Stomach (tissue), 4 donors: ENCODE measurements around the gene ANKRD28.
"Not testable (repeated sequence)": the region's sequence is repeated elsewhere in the genome, so short reads cannot be mapped to it uniquely, and the experiment has no call there.

Experiments
- POLR2A ChIP-seq, 4 donors: fragments of 450-650 bp; IDR thresholded peaks; one replicate each; pipeline ENCODE4 v1.6.1; 2016; ENCODE audit warnings: antibody characterized with exemption in 4 of 4, control low read depth in 2 of 4, mild to moderate bottlenecking in 1 of 4, moderate library complexity in 1 of 4
- TF ChIP-seq, protein P1 (sequence below), 7 experiments: fragments of 450-650 bp in 4 of 7; fragments of 200-600 bp in 3 of 7; sonication (generic) in 3 of 7; IDR thresholded peaks; one replicate each; pipeline ENCODE4 v1.5.1; 2016 to 2019; ENCODE audit warnings: antibody characterized with exemption in 7 of 7, control low read depth in 2 of 7, mild to moderate bottlenecking in 1 of 7

DNA sequence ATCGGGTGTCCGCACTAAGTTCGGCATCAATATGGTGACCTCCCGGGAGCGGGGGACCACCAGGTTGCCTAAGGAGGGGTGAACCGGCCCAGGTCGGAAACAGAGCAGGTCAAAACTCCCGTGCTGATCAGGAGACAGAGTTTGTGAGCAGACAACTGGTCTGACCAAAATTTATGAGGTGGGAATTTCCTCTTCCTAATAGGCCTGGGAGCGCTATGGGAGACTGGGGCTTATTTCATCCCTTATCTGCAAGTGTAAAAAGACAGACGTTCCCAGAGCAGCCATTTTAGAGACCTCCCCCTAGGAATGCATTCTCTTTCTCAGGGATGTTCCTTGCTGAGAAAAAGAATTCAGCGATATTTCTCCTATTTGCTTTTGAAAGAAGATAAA is 59.2 kb downstream of the ANKRD28 start:
- TF ChIP-seq, protein P1, sequence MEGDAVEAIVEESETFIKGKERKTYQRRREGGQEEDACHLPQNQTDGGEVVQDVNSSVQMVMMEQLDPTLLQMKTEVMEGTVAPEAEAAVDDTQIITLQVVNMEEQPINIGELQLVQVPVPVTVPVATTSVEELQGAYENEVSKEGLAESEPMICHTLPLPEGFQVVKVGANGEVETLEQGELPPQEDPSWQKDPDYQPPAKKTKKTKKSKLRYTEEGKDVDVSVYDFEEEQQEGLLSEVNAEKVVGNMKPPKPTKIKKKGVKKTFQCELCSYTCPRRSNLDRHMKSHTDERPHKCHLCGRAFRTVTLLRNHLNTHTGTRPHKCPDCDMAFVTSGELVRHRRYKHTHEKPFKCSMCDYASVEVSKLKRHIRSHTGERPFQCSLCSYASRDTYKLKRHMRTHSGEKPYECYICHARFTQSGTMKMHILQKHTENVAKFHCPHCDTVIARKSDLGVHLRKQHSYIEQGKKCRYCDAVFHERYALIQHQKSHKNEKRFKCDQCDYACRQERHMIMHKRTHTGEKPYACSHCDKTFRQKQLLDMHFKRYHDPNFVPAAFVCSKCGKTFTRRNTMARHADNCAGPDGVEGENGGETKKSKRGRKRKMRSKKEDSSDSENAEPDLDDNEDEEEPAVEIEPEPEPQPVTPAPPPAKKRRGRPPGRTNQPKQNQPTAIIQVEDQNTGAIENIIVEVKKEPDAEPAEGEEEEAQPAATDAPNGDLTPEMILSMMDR (IDR thresholded peaks at IDR 0.05): not testable (repeated sequence)
- not testable (repeated sequence) for TF ChIP-seq POLR2A (IDR thresholded peaks at IDR 0.05)
